Erythroblast (primary cell): ENCODE results near the gene TRAF3IP1.

Source experiments
- GATA1 ChIP-seq: IDR thresholded peaks from 2 replicates; pipeline ENCODE4 v1.6.1; 2011; ENCODE audit warnings: low read depth, mild to moderate bottlenecking, control low read depth, low read length, moderate library complexity
- POLR2A ChIP-seq: IDR thresholded peaks from 2 replicates; pipeline ENCODE4 v1.6.1; 2011; ENCODE audit warnings: mild to moderate bottlenecking, low read length

DNA sequence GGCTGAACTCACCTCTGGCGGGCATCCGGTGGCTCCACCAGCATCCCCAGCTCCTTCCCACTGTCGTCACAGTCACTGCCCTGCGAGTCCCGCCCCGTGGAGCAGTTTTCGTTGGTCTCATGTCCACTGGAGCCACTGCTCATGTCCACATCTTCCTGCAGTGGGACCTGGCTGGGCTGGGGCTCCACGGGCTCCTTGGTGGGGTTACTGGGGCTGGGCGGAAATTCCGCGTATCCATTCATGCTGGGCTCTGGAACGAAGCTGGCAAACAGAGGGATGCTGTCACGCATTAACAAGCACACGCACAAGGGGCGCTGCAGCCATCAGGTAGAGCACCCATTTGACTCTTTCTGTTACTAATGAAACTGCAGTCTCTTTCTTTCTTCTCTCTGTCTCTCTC is 42.6 kb upstream of the TRAF3IP1 start:
- no peak for TF ChIP-seq POLR2A
- TF ChIP-seq GATA1 = no peak
